GM21576 (cell line): ENCODE results near the gene DCAKD.

Experiments used
- ATAC-seq: cut with Tn5 transposase; IDR thresholded peaks from one replicate; pipeline ENCODE4 v1.9.1; 2021; ENCODE audit warnings: mild to moderate bottlenecking, moderate library complexity; ENCODE audit not compliant: unreplicated experiment

DCAKD gene

GRCh38 chr17:45051060-45051719, at the start of gene DCAKD:
DCAKD (minus strand) TSS chr17:45051632; CDS start chr17:45034885, 16,747 bp downstream.
- ATAC-seq: peak; percentile 94

- ATAC-seq: no peak
Observed at GRCh38 chr17:45098869-45099616, 47.6 kb upstream of the DCAKD start.

- ATAC-seq: no peak
Observed at GRCh38 chr17:45098081-45098868, 46.8 kb upstream of the DCAKD start.

- no peak for ATAC-seq
Observed at GRCh38 chr17:45096926-45097325, 45.5 kb upstream of the DCAKD start.

GRCh38 chr17:45096141-45096540, 44.7 kb upstream of the DCAKD start:
- ATAC-seq: no peak

GRCh38 chr17:45093444-45094110, 42.1 kb upstream of the DCAKD start:
- no peak for ATAC-seq

GRCh38 chr17:45092911-45093430, 41.5 kb upstream of the DCAKD start:
- no peak for ATAC-seq

GRCh38 chr17:45091778-45092425, 40.5 kb upstream of the DCAKD start:
- ATAC-seq: no peak

GRCh38 chr17:45090711-45091110, 39.3 kb upstream of the DCAKD start:
- no peak for ATAC-seq

- no peak for ATAC-seq
Observed at GRCh38 chr17:45088741-45089140, 37.3 kb upstream of the DCAKD start.

- ATAC-seq: no peak
Observed at GRCh38 chr17:45087978-45088377, 36.5 kb upstream of the DCAKD start.

GRCh38 chr17:45087504-45087975, 36.1 kb upstream of the DCAKD start:
- ATAC-seq: no peak

- no peak for ATAC-seq
Observed at GRCh38 chr17:45086865-45087503, 35.6 kb upstream of the DCAKD start.

- no peak for ATAC-seq
Observed at GRCh38 chr17:45086391-45086790, 35.0 kb upstream of the DCAKD start.

GRCh38 chr17:45081047-45081703, 29.7 kb upstream of the DCAKD start:
- ATAC-seq: no peak

- no peak for ATAC-seq
Observed at GRCh38 chr17:45077643-45078042, 26.2 kb upstream of the DCAKD start.

- ATAC-seq: no peak
Observed at GRCh38 chr17:45073414-45074070, 22.1 kb upstream of the DCAKD start.

GRCh38 chr17:45070809-45071208, 19.4 kb upstream of the DCAKD start:
- no peak for ATAC-seq

GRCh38 chr17:45070001-45070400, 18.6 kb upstream of the DCAKD start:
- ATAC-seq: no peak
